Natural killer cell (primary cell): ENCODE measurements around the gene NUDT5. TPM values are rescaled to one million over a fixed set of nuclear protein-coding genes. Genes with fewer than 3 reads are reported as not detected.

Experiments used
- ATAC-seq, 3 donors: fragments of 150-1000 bp in 2 of 3; fragments of 200-7000 bp in 1 of 3; cut with Tn5 transposase; 1 replicate in 1 of 3; 2 replicates in 2 of 3; pipeline ENCODE4 v1.10.0; 2021; ENCODE audit warnings: mild to moderate bottlenecking in 2 of 3, moderate library complexity in 2 of 3
- DNase-seq, 2 donors: peaks; one replicate each; pipeline versions ENCODE4 v3.0.0 to v3.0.0-alpha.2; 2013 to 2021; ENCODE audit warnings: mixed read lengths in 1 of 2
- H3K27ac ChIP-seq: one replicate; pipeline ENCODE4 v1.5.1; 2013; ENCODE audit warnings: mild to moderate bottlenecking, low read length
- H3K27me3 ChIP-seq: one replicate; pipeline ENCODE4 v1.6.1; 2013; ENCODE audit warnings: low read length; ENCODE audit not compliant: control insufficient read depth, insufficient read depth
- H3K36me3 ChIP-seq: one replicate; pipeline ENCODE4 v1.6.1; 2013; ENCODE audit warnings: low read length; ENCODE audit not compliant: control insufficient read depth, insufficient read depth
- H3K4me1 ChIP-seq: one replicate; pipeline ENCODE4 v1.6.1; 2013; ENCODE audit warnings: low read length; ENCODE audit not compliant: control insufficient read depth, insufficient read depth
- H3K4me3 ChIP-seq: one replicate; pipeline ENCODE4 v1.5.1; 2013; ENCODE audit warnings: low read length
- H3K9me3 ChIP-seq: one replicate; pipeline ENCODE4 v1.6.1; 2013; ENCODE audit warnings: low read length; ENCODE audit not compliant: control insufficient read depth, insufficient read depth
- H3K27ac Mint-ChIP-seq, 2 donors: one replicate each; pipeline ENCODE4 v1.8.0; 2022; ENCODE audit warnings: mild to moderate bottlenecking in 2 of 2, mixed read lengths in 2 of 2, moderate library complexity in 1 of 2
- H3K27me3 Mint-ChIP-seq, 2 donors: one replicate each; pipeline ENCODE4 v1.8.0; 2022; ENCODE audit warnings: low read depth in 2 of 2, mixed read lengths in 2 of 2
- H3K36me3 Mint-ChIP-seq: one replicate; pipeline ENCODE4 v1.8.0; 2022; ENCODE audit warnings: mixed read lengths
- H3K4me1 Mint-ChIP-seq, 2 donors: one replicate each; pipeline ENCODE4 v1.8.0; 2022; ENCODE audit warnings: mixed read lengths in 2 of 2
- H3K4me3 Mint-ChIP-seq: one replicate; pipeline ENCODE4 v1.8.0; 2022; ENCODE audit warnings: mild to moderate bottlenecking, moderate library complexity, mixed read lengths
- H3K9me3 Mint-ChIP-seq, 2 donors: one replicate each; pipeline ENCODE4 v1.8.0; 2022; ENCODE audit warnings: mixed read lengths in 2 of 2
- CTCF ChIP-seq: fragments of 200-600 bp; IDR thresholded peaks from one replicate; pipeline ENCODE4 v1.8.0; 2022; ENCODE audit warnings: antibody characterized with exemption
- WGBS: methylation state at CpG from one replicate; pipeline ENCODE4 v1.1.7; 2013; ENCODE audit warnings: missing lambda C conversion rate; ENCODE audit not compliant: insufficient coverage; 5-methylcytosine and 5-hydroxymethylcytosine counted together
- intact Hi-C: fragments of 100-400 bp; cut with micrococcal nuclease; formaldehyde crosslinking; loops from one replicate; pipeline ENCODE4 v1.14.2; 2022
- total RNA-seq, 4 donors: library from RNA; stranded (reverse); fragments of 120-200 nt in 1 of 4; gene quantifications; one replicate each; pipeline versions ENCODE4 v1.2.3 to v1.2.4, GENCODE V29; 2013 to 2022

NUDT5 gene
- total RNA-seq, 3 donors from 2014 or later (not counting 1 experiment from before 2014, with no cell fraction given), result 25.7 to 39.1 (median 29.4) TPM

GRCh38 chr10:12225444-12225843, 29.8 kb upstream of the NUDT5 start:
- DNase-seq (no peak), ATAC-seq (no peak)
- intact Hi-C loops, result no loop called here
- Histone ChIP-seq H3K4me3 (no peak overlapping the region), H3K27ac (no peak overlapping the region), H3K36me3 (peaks cover 26% of the 10 kb centered on the region), H3K27me3 (no peaks in the 10 kb centered on the region), H3K4me1 (no peaks in the 10 kb centered on the region), H3K9me3 (no peaks in the 10 kb centered on the region)
- Mint-ChIP-seq H3K4me1 (peaks cover 0 to 4% of the 10 kb centered on the region in 2 donors), H3K4me3 (no peak overlapping the region), H3K9me3 (no peaks in the 10 kb centered on the region), H3K36me3 (peaks cover 7% of the 10 kb centered on the region), H3K27ac (no peak overlapping the region), H3K27me3 (no peaks in the 10 kb centered on the region)
- no peak for TF ChIP-seq CTCF
- 100% methylated on average over 2 of the region's 2 CpGs for WGBS

- Histone ChIP-seq H3K9me3 (no peaks in the 10 kb centered on the region), H3K27ac (no peak overlapping the region), H3K4me3 (no peak overlapping the region), H3K4me1 (no peaks in the 10 kb centered on the region), H3K27me3 (no peaks in the 10 kb centered on the region), H3K36me3 (peaks cover 48% of the 10 kb centered on the region)
- Mint-ChIP-seq H3K4me3 (no peak overlapping the region), H3K4me1 (peaks cover 4% of the 10 kb centered on the region in 2 donors), H3K9me3 (no peaks in the 10 kb centered on the region), H3K36me3 (peaks cover 20% of the 10 kb centered on the region), H3K27ac (peak overlapping the region in 1 of 2 donors; percentile 29), H3K27me3 (no peaks in the 10 kb centered on the region)
- 96% methylated on average over 9 of the region's 10 CpGs for WGBS
- no peak for DNase-seq
- intact Hi-C loops, result no loop called here
- TF ChIP-seq CTCF, result no peak
- ATAC-seq, result no peak
These were observed 25.9 kb upstream of the NUDT5 start for GRCh38 chr10:12221323-12222298.

- Histone ChIP-seq H3K4me1 (no peaks in the 10 kb centered on the region), H3K27me3 (no peaks in the 10 kb centered on the region), H3K36me3 (peaks cover 53% of the 10 kb centered on the region), H3K27ac (no peak overlapping the region), H3K9me3 (no peaks in the 10 kb centered on the region), H3K4me3 (no peak overlapping the region)
- peaks cover 18 to 19% of the 10 kb centered on the region in 2 donors for H3K4me1 Mint-ChIP-seq
- H3K36me3 Mint-ChIP-seq, result peaks cover 22% of the 10 kb centered on the region
- TF ChIP-seq CTCF, result no peak
- DNase-seq (no peak), ATAC-seq (no peak)
- H3K27me3 Mint-ChIP-seq, result no peaks in the 10 kb centered on the region
- H3K4me3 Mint-ChIP-seq, result no peak overlapping the region
- intact Hi-C loops, result no loop called here
- WGBS, result 95% methylated on average over 8 of the region's 8 CpGs
- H3K9me3 Mint-ChIP-seq, result no peaks in the 10 kb centered on the region
- peak overlapping the region; percentile 16 to 36 for H3K27ac Mint-ChIP-seq
These were observed 23.3 kb upstream of the NUDT5 start for GRCh38 chr10:12218991-12219390.
